Breast epithelium (tissue), 4 donors: Measurements from ENCODE around the gene SEMA3G. TPM values are rescaled to one million over a fixed set of nuclear protein-coding genes. Genes with fewer than 3 reads are reported as not detected.

Experiments
- DNase-seq, 2 donors: peaks; one replicate each; pipeline ENCODE4 v3.0.0-alpha.2; 2019; ENCODE audit warnings: low spot score in 2 of 2
- H3K27ac ChIP-seq, 2 donors: fragments of 200-600 bp; sonication (generic) in 1 of 2; one replicate each; pipeline ENCODE4 v1.5.1; 2016 to 2019; ENCODE audit warnings: mild to moderate bottlenecking in 1 of 2
- H3K27me3 ChIP-seq, 2 donors: fragments of 200-600 bp; sonication (generic) in 1 of 2; one replicate each; pipeline versions ENCODE4 v1.5.1 to v1.6.0; 2017 to 2019; ENCODE audit warnings: control low read depth in 1 of 2, mild to moderate bottlenecking in 1 of 2
- H3K36me3 ChIP-seq: fragments of 200-600 bp; one replicate; pipeline ENCODE4 v1.5.1; 2019
- H3K4me1 ChIP-seq, 2 donors: fragments of 200-600 bp; sonication (generic); one replicate each; pipeline ENCODE4 v1.5.1; 2016 to 2019; ENCODE audit warnings: control low read depth in 1 of 2
- H3K4me3 ChIP-seq, 3 donors: fragments of 200-600 bp; sonication (generic); 1 replicate in 2 of 3; 2 replicates in 1 of 3; pipeline ENCODE4 v1.5.1; 2016 to 2019; ENCODE audit warnings: mild to moderate bottlenecking in 3 of 3, moderate library complexity in 2 of 3
- H3K9me3 ChIP-seq, 2 donors: fragments of 200-600 bp; sonication (generic) in 1 of 2; one replicate each; pipeline ENCODE4 v1.5.1; 2016 to 2019; ENCODE audit warnings: control low read depth in 1 of 2
- POLR2A ChIP-seq: fragments of 450-650 bp; IDR thresholded peaks from one replicate; pipeline ENCODE4 v1.6.1; 2016; ENCODE audit warnings: antibody characterized with exemption, mild to moderate bottlenecking, moderate library complexity
- POLR2AphosphoS5 ChIP-seq, 3 donors: sonication (generic); formaldehyde crosslinking; IDR thresholded peaks; one replicate each; pipeline ENCODE4 v1.6.1; 2017; ENCODE audit warnings: antibody characterized with exemption in 3 of 3
- intact Hi-C: fragments of 100-400 bp; cut with DNase I; formaldehyde crosslinking; loops from one replicate; pipeline ENCODE4 v1.15.1; 2023; ENCODE audit warnings: low total_unique reads
- total RNA-seq, 3 donors: library from RNA; depleted of rRNA; stranded (reverse); fragments of >200 nt; gene quantifications; one replicate each; pipeline ENCODE4 v1.1.0, GENCODE V29; 2016
- TF ChIP-seq, protein P1 (sequence below), 3 donors: fragments of 450-650 bp; IDR thresholded peaks; one replicate each; pipeline ENCODE4 v1.5.1; 2016 to 2017; ENCODE audit warnings: antibody characterized with exemption in 3 of 3, mild to moderate bottlenecking in 3 of 3, moderate library complexity in 3 of 3

SEMA3G gene
- total RNA-seq, 3 donors from 2014 or later: 12.3 to 255 (median 70.1) TPM

- H3K27me3 ChIP-seq: no peaks in the 10 kb centered on the region
- H3K4me3 ChIP-seq: no peak overlapping the region
- no peaks in the 10 kb centered on the region for H3K9me3 ChIP-seq
- TF ChIP-seq POLR2AphosphoS5 (IDR thresholded peaks at IDR 0.05) (no peak), POLR2A (no peak)
- TF ChIP-seq, protein P1, sequence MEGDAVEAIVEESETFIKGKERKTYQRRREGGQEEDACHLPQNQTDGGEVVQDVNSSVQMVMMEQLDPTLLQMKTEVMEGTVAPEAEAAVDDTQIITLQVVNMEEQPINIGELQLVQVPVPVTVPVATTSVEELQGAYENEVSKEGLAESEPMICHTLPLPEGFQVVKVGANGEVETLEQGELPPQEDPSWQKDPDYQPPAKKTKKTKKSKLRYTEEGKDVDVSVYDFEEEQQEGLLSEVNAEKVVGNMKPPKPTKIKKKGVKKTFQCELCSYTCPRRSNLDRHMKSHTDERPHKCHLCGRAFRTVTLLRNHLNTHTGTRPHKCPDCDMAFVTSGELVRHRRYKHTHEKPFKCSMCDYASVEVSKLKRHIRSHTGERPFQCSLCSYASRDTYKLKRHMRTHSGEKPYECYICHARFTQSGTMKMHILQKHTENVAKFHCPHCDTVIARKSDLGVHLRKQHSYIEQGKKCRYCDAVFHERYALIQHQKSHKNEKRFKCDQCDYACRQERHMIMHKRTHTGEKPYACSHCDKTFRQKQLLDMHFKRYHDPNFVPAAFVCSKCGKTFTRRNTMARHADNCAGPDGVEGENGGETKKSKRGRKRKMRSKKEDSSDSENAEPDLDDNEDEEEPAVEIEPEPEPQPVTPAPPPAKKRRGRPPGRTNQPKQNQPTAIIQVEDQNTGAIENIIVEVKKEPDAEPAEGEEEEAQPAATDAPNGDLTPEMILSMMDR (IDR thresholded peaks at IDR 0.05): no peak
- H3K4me1 ChIP-seq: no peaks in the 10 kb centered on the region
- H3K27ac ChIP-seq: no peak overlapping the region
- peaks cover 7% of the 10 kb centered on the region for H3K36me3 ChIP-seq
- intact Hi-C loops: no loop called here
- no peak for DNase-seq
Observed at GRCh38 chr3:52400275-52400793, 44.6 kb downstream of the SEMA3G start.

- Histone ChIP-seq H3K4me1 (no peaks in the 10 kb centered on the region), H3K36me3 (peaks cover 7% of the 10 kb centered on the region), H3K9me3 (no peaks in the 10 kb centered on the region), H3K27me3 (no peaks in the 10 kb centered on the region), H3K27ac (no peak overlapping the region), H3K4me3 (no peak overlapping the region)
- TF ChIP-seq POLR2AphosphoS5 (IDR thresholded peaks at IDR 0.05): no peak
- TF ChIP-seq, protein P1 (IDR thresholded peaks at IDR 0.05): no peak
- TF ChIP-seq POLR2A: no peak
- intact Hi-C loops: no loop called here
- no peak for DNase-seq
Observed at GRCh38 chr3:52399593-52399992, 45.3 kb downstream of the SEMA3G start.

DNA sequence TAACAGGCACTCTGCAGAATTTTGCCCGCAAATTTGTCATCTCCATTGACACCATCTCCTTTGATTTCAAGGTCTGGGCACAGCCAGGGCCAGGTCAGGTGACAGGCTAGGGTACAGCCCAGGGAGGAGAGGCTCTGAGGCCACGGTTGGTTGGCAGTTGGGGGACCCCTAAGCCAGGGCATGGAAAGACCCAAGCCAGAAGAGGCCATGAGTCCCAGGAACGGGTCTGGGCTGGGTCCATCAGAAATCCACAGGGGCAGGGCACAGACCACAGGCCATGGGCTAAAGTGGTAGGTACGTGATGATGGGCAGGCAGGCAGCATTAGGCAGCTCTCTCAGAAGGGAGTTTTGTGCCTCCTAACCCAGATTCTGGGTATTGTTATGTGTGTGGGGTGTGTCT lies 45.8 kb downstream of the SEMA3G start:
- intact Hi-C loops: no loop called here
- no peaks in the 10 kb centered on the region for H3K9me3 ChIP-seq
- H3K4me1 ChIP-seq: no peaks in the 10 kb centered on the region
- H3K27me3 ChIP-seq: no peaks in the 10 kb centered on the region
- peaks cover 7% of the 10 kb centered on the region for H3K36me3 ChIP-seq
- H3K27ac ChIP-seq: no peak overlapping the region
- TF ChIP-seq, protein P1 (IDR thresholded peaks at IDR 0.05): no peak
- TF ChIP-seq POLR2AphosphoS5 (IDR thresholded peaks at IDR 0.05) (no peak), POLR2A (no peak)
- DNase-seq: no peak
- no peak overlapping the region for H3K4me3 ChIP-seq

GRCh38 chr3:52398670-52399081 lies 46.2 kb downstream of the SEMA3G start:
- no peak for DNase-seq
- TF ChIP-seq POLR2A (no peak), POLR2AphosphoS5 (IDR thresholded peaks at IDR 0.05) (no peak)
- TF ChIP-seq, protein P1 (IDR thresholded peaks at IDR 0.05): no peak
- H3K27ac ChIP-seq: no peak overlapping the region
- peaks cover 7% of the 10 kb centered on the region for H3K36me3 ChIP-seq
- no peaks in the 10 kb centered on the region for H3K9me3 ChIP-seq
- H3K27me3 ChIP-seq: no peaks in the 10 kb centered on the region
- H3K4me1 ChIP-seq: no peaks in the 10 kb centered on the region
- no peak overlapping the region for H3K4me3 ChIP-seq
- intact Hi-C loops: no loop called here

GRCh38 chr3:52397676-52398399 lies 47.1 kb downstream of the SEMA3G start:
- intact Hi-C loops: no loop called here
- TF ChIP-seq, protein P1 (IDR thresholded peaks at IDR 0.05): no peak
- TF ChIP-seq POLR2AphosphoS5 (IDR thresholded peaks at IDR 0.05): no peak
- no peak for TF ChIP-seq POLR2A
- Histone ChIP-seq H3K9me3 (no peaks in the 10 kb centered on the region), H3K36me3 (peaks cover 13% of the 10 kb centered on the region), H3K4me3 (no peak overlapping the region), H3K27me3 (no peaks in the 10 kb centered on the region), H3K4me1 (no peaks in the 10 kb centered on the region), H3K27ac (no peak overlapping the region)
- DNase-seq: no peak
